Measurements from ENCODE around the gene RING1. TPM values are rescaled to one million over a fixed set of nuclear protein-coding genes. Genes with fewer than 3 reads are reported as not detected.

Gene RING1
- total RNA-seq, 4 donors from 2014 or later = 15.0 to 25.3 (median 20.6) TPM

DNA sequence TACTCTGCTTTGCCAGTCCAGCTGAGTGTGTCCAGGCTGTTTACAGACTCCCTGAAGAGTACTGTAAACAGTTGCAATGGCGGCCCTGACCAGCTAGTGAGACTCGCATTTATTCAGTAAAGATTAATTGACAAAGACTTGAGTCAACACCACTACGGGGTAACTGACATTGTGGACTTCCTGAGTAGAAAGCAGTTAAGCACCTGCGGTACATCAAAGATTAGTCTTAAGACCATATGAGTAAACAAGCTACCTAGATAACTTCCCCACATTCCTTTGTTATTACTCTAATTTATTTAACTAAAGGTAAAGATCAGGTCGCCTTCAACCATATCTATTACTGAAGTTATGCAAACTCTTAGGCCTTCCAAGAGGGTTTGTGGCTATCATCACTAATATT is 50.7 kb downstream of the RING1 start:
- Histone ChIP-seq H3K27me3 (no peaks in the 10 kb centered on the region), H3K36me3 (peaks cover 19 to 74% (median 48%) of the 10 kb centered on the region in 4 donors), H3K4me3 (no peak overlapping the region), H3K4me1 (no peaks in the 10 kb centered on the region), H3K9me3 (no peaks in the 10 kb centered on the region), H3K27ac (replicated peaks in 1 of 4) (no peak overlapping the region)
- TF ChIP-seq POLR2A (IDR thresholded peaks at IDR 0.05; ENCODE audit: low read depth) (no peak), EP300 (IDR thresholded peaks at IDR 0.05) (no peak), POLR2AphosphoS5 (IDR thresholded peaks at IDR 0.05) (no peak)
- TF ChIP-seq, protein P1, sequence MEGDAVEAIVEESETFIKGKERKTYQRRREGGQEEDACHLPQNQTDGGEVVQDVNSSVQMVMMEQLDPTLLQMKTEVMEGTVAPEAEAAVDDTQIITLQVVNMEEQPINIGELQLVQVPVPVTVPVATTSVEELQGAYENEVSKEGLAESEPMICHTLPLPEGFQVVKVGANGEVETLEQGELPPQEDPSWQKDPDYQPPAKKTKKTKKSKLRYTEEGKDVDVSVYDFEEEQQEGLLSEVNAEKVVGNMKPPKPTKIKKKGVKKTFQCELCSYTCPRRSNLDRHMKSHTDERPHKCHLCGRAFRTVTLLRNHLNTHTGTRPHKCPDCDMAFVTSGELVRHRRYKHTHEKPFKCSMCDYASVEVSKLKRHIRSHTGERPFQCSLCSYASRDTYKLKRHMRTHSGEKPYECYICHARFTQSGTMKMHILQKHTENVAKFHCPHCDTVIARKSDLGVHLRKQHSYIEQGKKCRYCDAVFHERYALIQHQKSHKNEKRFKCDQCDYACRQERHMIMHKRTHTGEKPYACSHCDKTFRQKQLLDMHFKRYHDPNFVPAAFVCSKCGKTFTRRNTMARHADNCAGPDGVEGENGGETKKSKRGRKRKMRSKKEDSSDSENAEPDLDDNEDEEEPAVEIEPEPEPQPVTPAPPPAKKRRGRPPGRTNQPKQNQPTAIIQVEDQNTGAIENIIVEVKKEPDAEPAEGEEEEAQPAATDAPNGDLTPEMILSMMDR (IDR thresholded peaks at IDR 0.05) = no peak
- DNase-seq (ENCODE audit: extremely low spot score) = no peak
- intact Hi-C loops (cut with DNase I) = no loop called here
- 94% methylated on average over 5 of the region's 5 CpGs for WGBS

Small RNAs within 50 kb of the gene (small RNA-seq; reads per million reads assigned to genes)
- gene MIR219A1 = 1.5 to 1.7 (median 1.7) reads per million in 3 donors
- gene RNY4P10 = 0.17 to 4.6 (median 0.34) reads per million in 3 donors

Other genes with a start within 250 kb of the RING1 start
- gene BRD2, start 239.9 kb upstream of the RING1 start, total RNA-seq = 100 to 1,000 TPM; 107 to 148 (median 118) TPM
- gene HLA-DOA, start 198.9 kb upstream of the RING1 start, total RNA-seq = 10 to 100 TPM in 2 of 4 donors, 1 to 10 TPM in 2; 3.8 to 11.5 (median 8.3) TPM
- gene HLA-DPA1, start 134.9 kb upstream of the RING1 start, total RNA-seq = 10 to 100 TPM; 28.5 to 91.3 (median 65.9) TPM
- gene HLA-DPB1, start 132.5 kb upstream of the RING1 start, total RNA-seq = 10 to 100 TPM; 38.6 to 95.8 (median 61.7) TPM
- 1 to 10 TPM in 1 of 4 donors, under 1 TPM in 2, not detected in 1; 0.17 to 1.1 (median 0.19) TPM for gene COL11A2, start 16.0 kb upstream of the RING1 start, total RNA-seq
- 10 to 100 TPM; 21.5 to 34.1 (median 32.2) TPM for gene RXRB, start 7.8 kb upstream of the RING1 start, total RNA-seq
- 10 to 100 TPM; 43.6 to 80.1 (median 62.3) TPM for gene SLC39A7, start 7.6 kb upstream of the RING1 start, total RNA-seq
- 10 to 100 TPM in 3 of 4 donors, 1 to 10 TPM in 1; 2.0 to 15.0 (median 12.9) TPM for gene HSD17B8, start 3.8 kb upstream of the RING1 start, total RNA-seq
- 10 to 100 TPM; 22.5 to 34.9 (median 31.8) TPM for gene VPS52, start 63.4 kb downstream of the RING1 start, total RNA-seq
- 1,000 to 10,000 TPM; 1,642 to 3,082 (median 2,562) TPM for gene RPS18, start 63.6 kb downstream of the RING1 start, total RNA-seq
- 10 to 100 TPM; 13.1 to 26.8 (median 24.2) TPM for gene B3GALT4, start 68.6 kb downstream of the RING1 start, total RNA-seq
- gene WDR46, start 80.7 kb downstream of the RING1 start, total RNA-seq = 10 to 100 TPM; 30.5 to 42.6 (median 35.7) TPM
- gene PFDN6, start 81.1 kb downstream of the RING1 start, total RNA-seq = 10 to 100 TPM; 29.1 to 54.2 (median 43.7) TPM
- gene RGL2, start 90.4 kb downstream of the RING1 start, total RNA-seq = 10 to 100 TPM; 38.2 to 89.3 (median 65.3) TPM
- 100 to 1,000 TPM in 1 of 4 donors, 10 to 100 TPM in 3; 69.8 to 150 (median 86.6) TPM for gene TAPBP, start 105.6 kb downstream of the RING1 start, total RNA-seq
- gene ZBTB22, start 109.2 kb downstream of the RING1 start, total RNA-seq = 10 to 100 TPM; 12.9 to 24.2 (median 15.8) TPM
- 10 to 100 TPM; 29.5 to 51.1 (median 40.9) TPM for gene DAXX, start 114.5 kb downstream of the RING1 start, total RNA-seq
- gene KIFC1, start 183.3 kb downstream of the RING1 start, total RNA-seq = 1 to 10 TPM in 1 of 4 donors, under 1 TPM in 2, not detected in 1; 0.39 to 1.1 (median 0.42) TPM
- gene PHF1, start 202.5 kb downstream of the RING1 start, total RNA-seq = 10 to 100 TPM; 68.5 to 91.5 (median 84.9) TPM
- gene CUTA, start 209.6 kb downstream of the RING1 start, total RNA-seq = 100 to 1,000 TPM; 109 to 136 (median 123) TPM
- 10 to 100 TPM in 3 of 4 donors, 1 to 10 TPM in 1; 8.0 to 17.6 (median 13.2) TPM for gene SYNGAP1, start 211.6 kb downstream of the RING1 start, total RNA-seq
- gene ZBTB9, start 246.1 kb downstream of the RING1 start, total RNA-seq = 1 to 10 TPM; 1.7 to 3.5 (median 3.0) TPM